B cell (primary cell): Measurements from ENCODE around the gene SPACA9. TPM values are rescaled to one million over a fixed set of nuclear protein-coding genes. Genes with fewer than 3 reads are reported as not detected.

Experiments used
- ATAC-seq: fragments of 200-7000 bp; cut with Tn5 transposase; one replicate; pipeline ENCODE4 v1.10.0; 2021; ENCODE audit warnings: low read depth, mild to moderate bottlenecking, moderate number of reproducible peaks, moderate library complexity
- CTCF ChIA-PET: fragments of 350-600 bp; sonication (Branson Sonifier 250); formaldehyde crosslinking; loops from one replicate; lab custom pipeline; 2021; ENCODE audit warnings: antibody characterized with exemption, inconsistent platforms; lab: Charles Lee
- POLR2A ChIA-PET: fragments of 350-600 bp; sonication (Branson Sonifier 250); formaldehyde crosslinking; loops from one replicate; lab custom pipeline; 2021; ENCODE audit warnings: antibody characterized with exemption; lab: Charles Lee
- DNase-seq: peaks from one replicate; pipeline ENCODE4 v3.0.0; 2013
- H2AFZ ChIP-seq: 2 replicates; pipeline ENCODE4 v1.6.1; 2012; ENCODE audit warnings: mild to moderate bottlenecking, low read depth, low read length; ENCODE audit not compliant: insufficient read depth, poor library complexity, severe bottlenecking
- H3K27ac ChIP-seq, 2 donors: 1 replicate in 1 of 2; 2 replicates in 1 of 2; pipeline ENCODE4 v1.5.1; 2012 to 2013; ENCODE audit warnings: low read length in 2 of 2, mild to moderate bottlenecking in 2 of 2, moderate library complexity in 1 of 2
- H3K27me3 ChIP-seq, 4 experiments: fragments of 200-600 bp in 1 of 4; sonication (generic) in 1 of 4; replicated peaks in 1 of 4; 1 replicate in 2 of 4; 2 replicates in 2 of 4; pipeline versions ENCODE4 v1.6.1 to v1.7.0; 2013 to 2016; ENCODE audit warnings: low read length in 3 of 4, mild to moderate bottlenecking in 2 of 4, mixed read lengths in 1 of 4, moderate library complexity in 1 of 4; ENCODE audit not compliant: insufficient read depth in 4 of 4, control insufficient read depth in 3 of 4; ENCODE audit errors: control extremely low read depth in 1 of 4
- H3K36me3 ChIP-seq, 2 experiments: replicated peaks in 1 of 2; 1 replicate in 1 of 2; 2 replicates in 1 of 2; pipeline versions ENCODE4 v1.6.1 to v1.7.1; 2013; ENCODE audit warnings: low read length in 1 of 2; ENCODE audit not compliant: insufficient read depth in 2 of 2, control insufficient read depth in 1 of 2; ENCODE audit errors: control extremely low read depth in 1 of 2, extremely low read depth in 1 of 2
- H3K4me1 ChIP-seq, 2 donors: fragments of 200-600 bp in 1 of 2; sonication (generic) in 1 of 2; 1 replicate in 1 of 2; 2 replicates in 1 of 2; pipeline versions ENCODE4 v1.5.1 to v1.6.1; 2013 to 2017; ENCODE audit warnings: low read length in 2 of 2; ENCODE audit not compliant: control insufficient read depth in 2 of 2, insufficient read depth in 2 of 2
- H3K4me2 ChIP-seq: replicated peaks from 2 replicates; pipeline ENCODE3; 2012; ENCODE audit warnings: mild to moderate bottlenecking, low read depth, low read length; ENCODE audit not compliant: poor library complexity, severe bottlenecking
- H3K4me3 ChIP-seq, 5 experiments: fragments of 200-600 bp in 1 of 5; sonication (generic) in 1 of 5; 1 replicate in 3 of 5; 2 replicates in 2 of 5; pipeline versions ENCODE4 v1.5.1 to v1.7.0; 2011 to 2016; ENCODE audit warnings: low read length in 4 of 5, mild to moderate bottlenecking in 4 of 5, low read depth in 2 of 5, control low read depth in 1 of 5, moderate library complexity in 1 of 5; ENCODE audit not compliant: insufficient read depth in 1 of 5; ENCODE audit errors: control extremely low read depth in 1 of 5, extremely low read depth in 1 of 5
- H3K79me2 ChIP-seq: fragments of 200-600 bp; sonication (generic); one replicate; pipeline ENCODE4 v1.6.0; 2016; ENCODE audit warnings: low read length; ENCODE audit not compliant: control insufficient read depth, insufficient read depth
- H3K9ac ChIP-seq: fragments of 200-600 bp; sonication (generic); 2 replicates; pipeline ENCODE4 v1.6.1; 2017; ENCODE audit warnings: mild to moderate bottlenecking, low read length, moderate library complexity
- H3K9me3 ChIP-seq, 3 donors: one replicate each; pipeline versions ENCODE4 v1.6.1 to v1.7.1; 2013; ENCODE audit warnings: low read length in 2 of 3; ENCODE audit not compliant: control insufficient read depth in 2 of 3, insufficient read depth in 1 of 3; ENCODE audit errors: control extremely low read depth in 1 of 3
- H4K20me1 ChIP-seq: 2 replicates; pipeline ENCODE4 v1.6.0; 2012; ENCODE audit warnings: mild to moderate bottlenecking, low read length; ENCODE audit not compliant: insufficient read depth, control insufficient read depth, poor library complexity, severe bottlenecking
- H3K27ac Mint-ChIP-seq: one replicate; pipeline ENCODE4 v1.8.0; 2021; ENCODE audit warnings: mixed read lengths
- H3K27me3 Mint-ChIP-seq: one replicate; pipeline ENCODE4 v1.8.0; 2021; ENCODE audit warnings: mixed read lengths
- H3K4me1 Mint-ChIP-seq: one replicate; pipeline ENCODE4 v1.8.0; 2021; ENCODE audit warnings: mixed read lengths
- H3K4me3 Mint-ChIP-seq: one replicate; pipeline ENCODE4 v1.8.0; 2021; ENCODE audit warnings: mixed read lengths
- H3K9me3 Mint-ChIP-seq: one replicate; pipeline ENCODE4 v1.8.0; 2022; ENCODE audit warnings: mixed read lengths; ENCODE audit not compliant: insufficient read depth
- EZH2 ChIP-seq: IDR thresholded peaks from 2 replicates; pipeline ENCODE4 v1.6.1; 2012; ENCODE audit warnings: borderline replicate concordance, low read depth, mild to moderate bottlenecking, moderate library complexity, low read length; ENCODE audit not compliant: insufficient read depth, poor library complexity, severe bottlenecking
- WGBS: methylation state at CpG from one replicate; pipeline ENCODE4 v1.1.5; 2013; ENCODE audit warnings: missing lambda C conversion rate; ENCODE audit not compliant: insufficient coverage; 5-methylcytosine and 5-hydroxymethylcytosine counted together
- intact Hi-C: fragments of 100-400 bp; cut with micrococcal nuclease; formaldehyde crosslinking; loops from one replicate; pipeline ENCODE4 v1.10.0; 2022
- polyA plus RNA-seq: library from polyadenylated mRNA; depleted of rRNA; stranded (reverse); fragments of >200 nt; gene quantifications from 2 replicates; pipeline ENCODE4 v1.2.3, GENCODE V29; 2012
- total RNA-seq, 2 donors: library from RNA; stranded (reverse); fragments of 120-200 nt in 1 of 2; gene quantifications; 1 replicate in 1 of 2; 2 replicates in 1 of 2; pipeline versions ENCODE4 v1.2.3 to v1.2.4, GENCODE V29; 2013 to 2022
- TF ChIP-seq, protein P1 (sequence below): fragments of 200-600 bp; IDR thresholded peaks from one replicate; pipeline ENCODE4 v1.8.0; 2022; ENCODE audit warnings: antibody characterized with exemption, mild to moderate bottlenecking

SPACA9 gene
- total and polyA plus RNA-seq, 2 donors (not counting 1 experiment from before 2014, with no cell fraction given): 2.8 to 4.5 TPM

DNA sequence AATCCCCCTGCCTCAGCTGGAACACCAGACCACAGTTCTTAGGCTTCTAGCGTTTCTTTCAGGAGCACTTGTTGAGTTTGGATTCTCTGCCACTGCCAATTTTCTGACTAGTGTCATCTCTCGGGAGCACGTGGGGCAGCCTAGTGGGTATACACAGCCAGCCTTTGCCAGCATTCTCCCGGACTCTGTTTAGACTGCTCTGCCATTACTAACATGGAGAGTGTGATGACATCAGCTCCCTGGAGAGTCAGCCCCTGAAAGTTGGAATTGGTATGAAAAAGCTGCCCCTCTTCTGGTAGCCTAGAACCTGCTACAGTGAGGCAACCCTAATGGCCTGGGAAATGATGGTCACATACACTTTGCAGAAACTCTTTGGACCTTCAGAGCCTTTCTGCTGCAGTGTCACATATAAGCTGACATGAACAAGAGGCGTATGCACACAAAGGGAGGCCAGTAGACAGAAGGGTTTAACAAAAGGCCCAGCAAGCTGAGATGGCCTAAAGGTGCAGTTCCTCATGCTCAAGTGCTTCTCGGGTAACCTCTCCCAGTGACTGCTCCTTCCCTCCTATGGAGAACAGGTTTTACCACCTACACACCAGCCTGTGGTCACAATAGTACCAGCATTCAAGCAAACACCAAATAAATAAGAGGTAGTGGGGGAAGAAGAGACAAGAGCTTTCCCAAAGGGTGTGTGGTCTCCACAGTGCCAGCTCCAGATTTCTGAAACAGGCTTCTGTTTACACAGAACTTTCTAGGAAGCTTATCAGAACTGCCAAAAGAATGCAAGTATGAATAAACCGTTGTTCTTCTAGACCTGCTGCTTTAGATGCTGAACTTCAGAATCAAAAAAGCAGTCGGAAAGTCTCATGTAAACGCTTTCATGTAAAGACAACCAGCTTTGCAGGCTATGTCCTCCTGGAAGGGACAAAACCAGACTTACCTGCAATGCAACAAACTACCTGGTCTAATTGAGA is 16.5 kb downstream of the SPACA9 start:
- H3K4me1 Mint-ChIP-seq: peaks cover 7% of the 10 kb centered on the region
- TF ChIP-seq, protein P1, sequence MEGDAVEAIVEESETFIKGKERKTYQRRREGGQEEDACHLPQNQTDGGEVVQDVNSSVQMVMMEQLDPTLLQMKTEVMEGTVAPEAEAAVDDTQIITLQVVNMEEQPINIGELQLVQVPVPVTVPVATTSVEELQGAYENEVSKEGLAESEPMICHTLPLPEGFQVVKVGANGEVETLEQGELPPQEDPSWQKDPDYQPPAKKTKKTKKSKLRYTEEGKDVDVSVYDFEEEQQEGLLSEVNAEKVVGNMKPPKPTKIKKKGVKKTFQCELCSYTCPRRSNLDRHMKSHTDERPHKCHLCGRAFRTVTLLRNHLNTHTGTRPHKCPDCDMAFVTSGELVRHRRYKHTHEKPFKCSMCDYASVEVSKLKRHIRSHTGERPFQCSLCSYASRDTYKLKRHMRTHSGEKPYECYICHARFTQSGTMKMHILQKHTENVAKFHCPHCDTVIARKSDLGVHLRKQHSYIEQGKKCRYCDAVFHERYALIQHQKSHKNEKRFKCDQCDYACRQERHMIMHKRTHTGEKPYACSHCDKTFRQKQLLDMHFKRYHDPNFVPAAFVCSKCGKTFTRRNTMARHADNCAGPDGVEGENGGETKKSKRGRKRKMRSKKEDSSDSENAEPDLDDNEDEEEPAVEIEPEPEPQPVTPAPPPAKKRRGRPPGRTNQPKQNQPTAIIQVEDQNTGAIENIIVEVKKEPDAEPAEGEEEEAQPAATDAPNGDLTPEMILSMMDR: no peak
- TF ChIP-seq EZH2: no peak
- POLR2A ChIA-PET: interaction anchor here (0.5 to 0.7 kb wide), 2 partner anchors 15 to 92 kb away, joined by 3 to 13 read pairs; no protein-coding TSS in a partner anchor
- H3K27me3 Mint-ChIP-seq: no peaks in the 10 kb centered on the region
- Histone ChIP-seq H3K36me3 (peaks cover 2 to 51% of the 10 kb centered on the region in 2 experiments), H4K20me1 (no peaks in the 10 kb centered on the region), H3K9me3 (no peaks in the 10 kb centered on the region), H3K4me2 (no peak overlapping the region), H3K4me3 (no peak overlapping the region), H3K27me3 (no peaks in the 10 kb centered on the region), H3K9ac (no peak overlapping the region), H2AFZ (no peak overlapping the region), H3K27ac (no peak overlapping the region), H3K4me1 (peaks cover 0 to under 1% of the 10 kb centered on the region in 2 donors), H3K79me2 (no peaks in the 10 kb centered on the region)
- no peak overlapping the region for H3K27ac Mint-ChIP-seq
- CTCF ChIA-PET: interaction anchor here (0.9 to 1.5 kb wide), 2 partner anchors 9 kb away, joined by 3 to 4 read pairs; no protein-coding TSS in a partner anchor
- ATAC-seq: no peak
- intact Hi-C loops: no loop called here
- DNase-seq: no peak
- no peaks in the 10 kb centered on the region for H3K9me3 Mint-ChIP-seq
- no peak overlapping the region for H3K4me3 Mint-ChIP-seq
- WGBS: 94% methylated on average over 8 of the region's 9 CpGs

DNA sequence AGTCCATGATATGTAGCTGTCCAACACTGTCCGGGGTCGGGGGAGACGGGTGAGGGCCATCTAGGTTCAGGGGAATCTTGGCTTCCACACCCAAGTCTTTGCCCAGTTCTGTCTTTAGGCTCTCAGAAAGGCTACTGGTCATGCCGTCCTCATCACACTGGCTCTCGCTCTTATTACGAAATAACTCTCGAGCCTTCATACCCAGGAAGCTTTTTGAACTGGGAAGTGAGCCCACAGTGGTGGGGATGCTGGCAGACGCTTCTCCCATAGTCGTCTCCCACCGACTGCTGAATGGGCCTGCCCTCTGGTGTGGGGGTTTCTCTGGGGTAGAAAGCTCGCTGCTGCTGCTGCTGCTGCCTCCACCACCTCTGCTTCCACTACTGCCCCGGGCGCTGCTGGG is 17.6 kb downstream of the SPACA9 start:
- H3K27ac Mint-ChIP-seq: no peak overlapping the region
- Histone ChIP-seq H3K4me2 (no peak overlapping the region), H3K4me3 (no peak overlapping the region), H3K79me2 (no peaks in the 10 kb centered on the region), H2AFZ (no peak overlapping the region), H3K9ac (no peak overlapping the region), H3K27ac (no peak overlapping the region), H3K4me1 (no peaks in the 10 kb centered on the region), H4K20me1 (no peaks in the 10 kb centered on the region), H3K36me3 (peaks cover 5 to 62% of the 10 kb centered on the region in 2 experiments), H3K27me3 (no peaks in the 10 kb centered on the region), H3K9me3 (no peaks in the 10 kb centered on the region)
- WGBS: over 99% methylated on average over 11 of the region's 13 CpGs
- peaks cover 1% of the 10 kb centered on the region for H3K4me1 Mint-ChIP-seq
- POLR2A ChIA-PET: no interaction called here
- CTCF ChIA-PET: no interaction called here
- no peaks in the 10 kb centered on the region for H3K27me3 Mint-ChIP-seq
- intact Hi-C loops: no loop called here
- H3K4me3 Mint-ChIP-seq: no peak overlapping the region
- DNase-seq (no peak), ATAC-seq (no peak)
- H3K9me3 Mint-ChIP-seq: no peaks in the 10 kb centered on the region
- TF ChIP-seq, protein P1: no peak
- TF ChIP-seq EZH2: no peak
